Rectal smooth muscle tissue (tissue), 1 donor: ENCODE measurements around the gene KIAA1671.

Experiments used
- H3K27ac ChIP-seq: one replicate; pipeline ENCODE4 v1.7.0; 2013; ENCODE audit warnings: low read depth, low read length, inconsistent platforms
- H3K27me3 ChIP-seq: one replicate; pipeline ENCODE4 v1.7.0; 2013; ENCODE audit warnings: low read length; ENCODE audit not compliant: control insufficient read depth, insufficient read depth
- H3K36me3 ChIP-seq: one replicate; pipeline ENCODE4 v1.7.0; 2013; ENCODE audit warnings: low read length; ENCODE audit not compliant: control insufficient read depth, insufficient read depth
- H3K4me1 ChIP-seq: one replicate; pipeline ENCODE4 v1.7.0; 2013; ENCODE audit warnings: low read length; ENCODE audit not compliant: control insufficient read depth, insufficient read depth
- H3K4me3 ChIP-seq: one replicate; pipeline ENCODE4 v1.7.0; 2013; ENCODE audit warnings: low read length
- H3K9ac ChIP-seq: one replicate; pipeline ENCODE4 v1.7.0; 2013; ENCODE audit warnings: low read length

KIAA1671 gene

GRCh38 chr22:25048071-25048470 is 95.6 kb downstream of the KIAA1671 start:
- peaks cover 5% of the 10 kb centered on the region for H3K36me3 ChIP-seq
- H3K4me1 ChIP-seq = no peaks in the 10 kb centered on the region

DNA sequence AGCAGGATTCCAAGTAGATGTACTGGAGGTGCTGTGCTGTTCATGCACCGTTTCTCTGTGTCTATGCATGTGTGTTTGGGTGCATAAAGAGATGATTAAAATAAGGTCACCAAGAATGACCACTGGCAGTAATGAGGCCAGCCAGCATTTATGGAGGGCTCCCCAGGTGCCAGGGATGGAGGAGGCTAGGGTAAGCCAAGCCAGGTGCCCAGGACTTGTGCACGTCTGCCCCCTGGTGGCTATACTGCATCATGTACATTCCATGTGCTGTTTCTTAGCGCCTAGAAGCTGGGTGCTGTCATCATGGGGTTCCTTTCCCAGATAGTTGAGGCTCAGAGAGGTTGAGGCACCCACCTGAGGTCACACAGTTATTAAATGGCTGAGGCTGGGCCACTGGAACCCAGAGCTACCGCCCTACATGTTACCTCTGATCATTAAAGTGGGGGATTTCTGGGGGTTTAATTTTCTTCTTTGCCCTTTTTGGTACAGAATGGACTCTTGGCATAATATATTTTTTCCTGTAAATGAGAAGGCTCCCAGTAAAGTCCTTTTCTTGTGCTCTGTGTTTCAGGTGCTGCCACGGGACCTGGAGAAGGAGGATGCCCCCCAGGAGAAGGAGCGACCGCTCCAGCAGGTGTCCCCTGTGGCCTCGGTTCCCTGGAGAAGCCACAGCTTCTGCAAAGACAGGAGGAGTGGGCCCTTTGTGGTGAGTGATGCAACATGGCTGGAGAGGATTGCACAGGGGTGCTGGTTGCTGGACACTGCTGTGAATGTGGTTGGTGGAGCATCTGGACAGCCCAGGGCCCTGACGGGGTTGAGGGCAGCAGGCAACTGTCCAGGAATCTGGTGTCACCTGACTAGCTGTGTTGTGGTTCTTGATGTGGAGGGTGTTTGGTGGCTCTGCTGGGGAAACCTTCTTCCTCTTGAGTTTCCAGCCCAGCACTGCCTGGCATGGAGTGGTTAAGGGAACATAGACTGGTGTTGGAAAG is 96.4 kb downstream of the KIAA1671 start:
- Histone ChIP-seq H3K9ac (no peak overlapping the region), H3K36me3 (peaks cover 5% of the 10 kb centered on the region), H3K27ac (no peak overlapping the region), H3K4me1 (no peaks in the 10 kb centered on the region), H3K27me3 (no peaks in the 10 kb centered on the region), H3K4me3 (no peak overlapping the region)

More at GRCh38 chr22:25048071-25048470, 95.6 kb downstream of the KIAA1671 start:
- Histone ChIP-seq H3K4me3 (no peak overlapping the region), H3K27ac (no peak overlapping the region), H3K9ac (no peak overlapping the region), H3K27me3 (no peaks in the 10 kb centered on the region)

- Histone ChIP-seq H3K4me1 (no peaks in the 10 kb centered on the region), H3K27me3 (no peaks in the 10 kb centered on the region), H3K36me3 (peaks cover 5% of the 10 kb centered on the region), H3K9ac (no peak overlapping the region), H3K4me3 (no peak overlapping the region), H3K27ac (no peak overlapping the region)
Observed at GRCh38 chr22:25049770-25050169, 97.3 kb downstream of the KIAA1671 start.

DNA sequence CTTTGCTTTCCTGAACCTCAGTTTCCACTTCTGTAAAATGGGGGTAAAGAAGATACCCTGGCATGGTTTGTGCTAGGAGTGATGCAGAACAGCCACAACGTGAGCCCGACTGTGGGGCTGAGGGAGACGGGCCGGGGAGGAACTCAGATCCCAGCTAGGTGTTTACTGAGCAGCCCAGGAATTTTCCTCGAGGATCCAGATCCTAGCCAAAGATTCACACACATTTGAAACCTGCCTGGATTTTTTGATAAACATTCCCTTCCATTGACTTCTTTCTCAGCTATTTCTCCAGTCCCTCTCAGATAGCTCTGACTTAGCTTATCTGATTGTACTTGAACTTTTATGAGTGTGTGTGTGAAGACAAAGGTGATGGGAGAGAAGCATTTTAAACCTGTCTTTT is 98.0 kb downstream of the KIAA1671 start:
- Histone ChIP-seq H3K36me3 (peaks cover 5% of the 10 kb centered on the region), H3K4me1 (no peaks in the 10 kb centered on the region), H3K27me3 (no peaks in the 10 kb centered on the region), H3K9ac (no peak overlapping the region), H3K27ac (no peak overlapping the region), H3K4me3 (no peak overlapping the region)

- no peaks in the 10 kb centered on the region for H3K4me1 ChIP-seq
- H3K27me3 ChIP-seq = no peaks in the 10 kb centered on the region
- H3K4me3 ChIP-seq = no peak overlapping the region
- H3K9ac ChIP-seq = no peak overlapping the region
- no peak overlapping the region for H3K27ac ChIP-seq
- peaks cover 5% of the 10 kb centered on the region for H3K36me3 ChIP-seq
Observed at GRCh38 chr22:25051073-25051472, 98.6 kb downstream of the KIAA1671 start.

DNA sequence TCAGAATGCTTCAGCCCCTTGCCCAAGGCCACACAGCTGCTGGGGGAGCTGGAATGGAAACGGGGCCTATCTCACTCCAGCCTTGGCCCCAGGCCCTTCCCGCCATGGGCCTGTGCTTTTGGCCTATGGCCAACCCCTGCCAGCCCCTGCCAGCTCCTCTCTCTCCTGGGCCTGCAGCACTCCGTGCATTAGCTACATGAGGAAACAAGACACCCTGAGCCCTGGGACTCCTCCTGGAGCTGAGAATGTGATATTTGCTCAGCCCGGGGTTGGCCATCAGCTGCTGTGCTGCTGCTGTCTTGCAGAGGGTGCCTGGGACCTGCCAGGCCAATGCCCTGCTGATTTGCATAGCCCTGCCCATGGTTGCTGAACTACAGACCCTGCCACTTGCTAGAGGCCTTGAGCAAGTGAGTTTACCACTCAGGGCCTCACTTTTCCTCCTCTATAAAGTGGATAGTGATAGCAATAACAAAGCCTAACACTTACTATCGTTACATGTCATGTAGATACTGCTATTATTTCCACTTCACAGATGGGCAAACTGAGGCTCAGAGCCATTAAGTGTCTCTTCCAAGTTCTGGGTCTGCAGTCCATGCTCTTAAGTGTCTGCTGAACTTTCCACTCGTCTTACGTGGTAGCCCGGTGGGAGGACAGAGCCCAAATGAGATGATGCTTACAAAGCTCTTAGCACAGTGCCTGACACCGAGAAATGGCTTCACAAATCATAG is 99.6 kb downstream of the KIAA1671 start:
- Histone ChIP-seq H3K36me3 (peaks cover 5% of the 10 kb centered on the region), H3K9ac (no peak overlapping the region)

GRCh38 chr22:25053153-25053805 is 100.8 kb downstream of the KIAA1671 start:
- H3K9ac ChIP-seq = no peak overlapping the region
- H3K36me3 ChIP-seq = peaks cover 5% of the 10 kb centered on the region
- H3K27ac ChIP-seq = no peak overlapping the region
- no peak overlapping the region for H3K4me3 ChIP-seq
- no peaks in the 10 kb centered on the region for H3K27me3 ChIP-seq
- H3K4me1 ChIP-seq = no peaks in the 10 kb centered on the region

More for the DNA sequence above, 99.6 kb downstream of the KIAA1671 start:
- Histone ChIP-seq H3K27me3 (no peaks in the 10 kb centered on the region), H3K27ac (no peak overlapping the region), H3K4me1 (no peaks in the 10 kb centered on the region), H3K4me3 (no peak overlapping the region)

- Histone ChIP-seq H3K9ac (no peak overlapping the region), H3K36me3 (peaks cover 5% of the 10 kb centered on the region), H3K27me3 (no peaks in the 10 kb centered on the region), H3K4me3 (no peak overlapping the region), H3K4me1 (no peaks in the 10 kb centered on the region), H3K27ac (no peak overlapping the region)
Observed at GRCh38 chr22:25054943-25055511, 102.5 kb downstream of the KIAA1671 start.

DNA sequence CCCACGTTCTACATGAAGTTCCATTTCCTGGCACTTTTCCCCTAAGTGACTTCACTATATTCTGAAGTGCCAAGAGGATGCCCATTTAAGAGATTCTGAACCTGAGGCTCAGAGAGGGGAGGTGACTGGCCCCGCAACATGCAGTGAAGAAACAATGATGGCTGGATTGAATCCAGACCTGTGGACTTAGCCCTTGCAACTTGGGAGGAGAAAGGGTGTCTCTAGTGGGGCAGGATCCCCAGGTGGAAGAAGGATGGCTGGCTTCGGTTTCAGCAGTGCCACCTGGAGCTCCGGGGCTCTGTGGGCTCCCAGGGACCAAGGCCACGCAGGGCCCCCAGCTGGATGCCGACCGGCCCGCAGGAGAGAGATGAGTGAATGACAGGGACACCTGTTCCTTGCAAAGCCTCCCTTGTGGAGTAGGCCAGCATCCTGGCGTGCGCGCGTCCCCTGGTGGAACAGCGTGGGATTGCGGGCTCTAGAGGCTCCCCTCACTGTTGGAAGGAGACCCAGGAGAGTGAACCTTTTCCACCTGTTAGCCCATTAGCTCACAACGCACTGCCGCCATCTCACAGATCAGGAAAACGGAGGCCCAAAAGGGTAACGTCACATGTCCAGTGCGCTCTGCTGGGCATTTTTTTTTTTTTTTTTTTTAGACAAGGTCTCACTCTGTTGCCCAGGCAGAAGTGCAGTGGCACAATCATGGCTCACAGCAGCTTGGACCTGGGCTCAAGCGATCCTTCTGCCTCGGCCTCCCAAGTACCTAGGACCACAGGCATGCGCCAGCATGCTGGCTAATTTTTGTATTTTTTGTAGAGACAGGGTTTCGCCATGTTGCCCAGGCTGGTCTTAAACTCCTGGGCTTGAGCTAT is 104.7 kb downstream of the KIAA1671 start:
- no peak overlapping the region for H3K9ac ChIP-seq
- H3K36me3 ChIP-seq = no peaks in the 10 kb centered on the region
- H3K4me1 ChIP-seq = no peaks in the 10 kb centered on the region
- no peak overlapping the region for H3K27ac ChIP-seq
- no peak overlapping the region for H3K4me3 ChIP-seq
- H3K27me3 ChIP-seq = no peaks in the 10 kb centered on the region

- Histone ChIP-seq H3K9ac (no peak overlapping the region), H3K36me3 (no peaks in the 10 kb centered on the region), H3K4me3 (no peak overlapping the region), H3K4me1 (no peaks in the 10 kb centered on the region), H3K27ac (no peak overlapping the region), H3K27me3 (no peaks in the 10 kb centered on the region)
Observed at GRCh38 chr22:25059438-25059837, 106.9 kb downstream of the KIAA1671 start.

- Histone ChIP-seq H3K4me3 (no peak overlapping the region), H3K9ac (no peak overlapping the region), H3K27ac (no peak overlapping the region), H3K36me3 (no peaks in the 10 kb centered on the region), H3K27me3 (no peaks in the 10 kb centered on the region), H3K4me1 (no peaks in the 10 kb centered on the region)
Observed at GRCh38 chr22:25060522-25061071, 108.1 kb downstream of the KIAA1671 start.
